MM.1S (cell line): ENCODE measurements around the gene TRAPPC10.

ENCODE experiments used
- DNase-seq: peaks from one replicate; pipeline ENCODE4 v3.0.0-alpha.2; 2015
- H2AFZ ChIP-seq: fragments of 300-600 bp; sonication (generic); 2 replicates; pipeline ENCODE4 v1.6.0; 2016; ENCODE audit warnings: antibody characterized with exemption, low read length
- H3F3A ChIP-seq: fragments of 300-600 bp; sonication (generic); 2 replicates; pipeline ENCODE4 v1.6.1; 2016; ENCODE audit warnings: mild to moderate bottlenecking, antibody characterized with exemption, low read length, moderate library complexity, mixed read lengths; ENCODE audit not compliant: insufficient read depth
- H3K27ac ChIP-seq: fragments of 300-600 bp; sonication (generic); 2 replicates; pipeline ENCODE4 v1.5.1; 2016; ENCODE audit warnings: mild to moderate bottlenecking, low read length
- H3K27me3 ChIP-seq: fragments of 300-600 bp; sonication (generic); replicated peaks from 2 replicates; pipeline ENCODE4 v1.6.0; 2016; ENCODE audit warnings: low read length; ENCODE audit not compliant: insufficient read depth
- H3K36me3 ChIP-seq: fragments of 300-600 bp; sonication (generic); replicated peaks from 2 replicates; pipeline ENCODE4 v1.6.1; 2016; ENCODE audit warnings: mild to moderate bottlenecking, low read length, mixed read lengths; ENCODE audit not compliant: insufficient read depth
- H3K4me1 ChIP-seq: fragments of 300-600 bp; sonication (generic); 2 replicates; pipeline ENCODE4 v1.6.1; 2016; ENCODE audit warnings: low read length, mixed read lengths
- H3K4me2 ChIP-seq: fragments of 300-600 bp; sonication (generic); 2 replicates; pipeline ENCODE4 v1.6.0; 2016; ENCODE audit warnings: low read depth, low read length
- H3K4me3 ChIP-seq: fragments of 300-600 bp; sonication (generic); 2 replicates; pipeline ENCODE4 v1.5.1; 2016; ENCODE audit warnings: low read length, mixed read lengths
- H3K79me2 ChIP-seq: fragments of 300-600 bp; sonication (generic); 2 replicates; pipeline ENCODE4 v1.6.1; 2016; ENCODE audit warnings: mixed run types, low read length, mixed read lengths
- H3K9ac ChIP-seq: fragments of 300-600 bp; sonication (generic); 2 replicates; pipeline ENCODE4 v1.6.1; 2016; ENCODE audit warnings: low read length, mixed read lengths
- H3K9me2 ChIP-seq: fragments of 300-600 bp; sonication (generic); replicated peaks from 2 replicates; pipeline ENCODE4 v1.6.1; 2016; ENCODE audit warnings: mild to moderate bottlenecking, low read length, mixed read lengths; ENCODE audit not compliant: insufficient read depth
- H3K9me3 ChIP-seq: fragments of 300-600 bp; sonication (generic); replicated peaks from 2 replicates; pipeline ENCODE4 v1.6.1; 2016; ENCODE audit warnings: mild to moderate bottlenecking, low read length, mixed read lengths; ENCODE audit not compliant: insufficient read depth
- H4K20me1 ChIP-seq: fragments of 300-600 bp; sonication (generic); 2 replicates; pipeline ENCODE4 v1.6.1; 2016; ENCODE audit warnings: mild to moderate bottlenecking, low read length, moderate library complexity, mixed read lengths; ENCODE audit not compliant: insufficient read depth
- CTCF ChIP-seq: fragments of 300-600 bp; sonication (generic); IDR thresholded peaks from 2 replicates; pipeline ENCODE4 v1.5.1; 2016; ENCODE audit warnings: antibody characterized with exemption, low read length, mixed read lengths
- EZH2 ChIP-seq: fragments of 300-600 bp; sonication (generic); optimal IDR thresholded peaks from 2 replicates; pipeline ENCODE3; 2017; ENCODE audit warnings: low read depth, mild to moderate bottlenecking, antibody characterized with exemption, low read length, mixed read lengths
- EZH2phosphoT487 ChIP-seq: fragments of 300-600 bp; sonication (generic); IDR thresholded peaks from 2 replicates; pipeline ENCODE4 v1.6.1; 2018; ENCODE audit warnings: antibody characterized with exemption, low read length

TRAPPC10 gene

DNA sequence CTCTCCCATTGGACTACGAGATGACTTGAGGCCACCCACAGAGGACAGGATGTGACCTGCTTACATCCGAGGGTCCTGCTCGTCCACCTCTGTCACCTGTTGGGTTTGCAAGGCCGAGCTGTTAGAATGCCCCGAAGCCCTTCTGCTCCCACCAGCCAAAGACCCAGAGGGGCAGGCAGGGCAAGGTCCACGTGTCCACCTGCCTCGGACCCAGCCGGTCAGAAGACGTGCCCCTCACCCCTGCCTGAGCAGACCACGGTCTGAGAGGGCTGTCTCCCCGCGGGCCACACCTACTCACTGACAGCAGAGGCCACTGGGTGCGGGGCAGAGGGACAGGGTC is 30.3 kb upstream of the TRAPPC10 start:
- Histone ChIP-seq H3K9me2 (no peaks in the 10 kb centered on the region), H3K4me1 (no peaks in the 10 kb centered on the region), H3K79me2 (no peaks in the 10 kb centered on the region), H3K27me3 (no peaks in the 10 kb centered on the region), H3K36me3 (no peaks in the 10 kb centered on the region), H3K9me3 (no peaks in the 10 kb centered on the region), H3K27ac (no peak overlapping the region), H3F3A (no peaks in the 10 kb centered on the region), H2AFZ (no peak overlapping the region), H3K4me2 (no peak overlapping the region), H3K9ac (no peak overlapping the region), H4K20me1 (no peaks in the 10 kb centered on the region), H3K4me3 (no peak overlapping the region)
- DNase-seq: no peak
- TF ChIP-seq EZH2phosphoT487 (no peak), EZH2 (no peak), CTCF (no peak)

DNA sequence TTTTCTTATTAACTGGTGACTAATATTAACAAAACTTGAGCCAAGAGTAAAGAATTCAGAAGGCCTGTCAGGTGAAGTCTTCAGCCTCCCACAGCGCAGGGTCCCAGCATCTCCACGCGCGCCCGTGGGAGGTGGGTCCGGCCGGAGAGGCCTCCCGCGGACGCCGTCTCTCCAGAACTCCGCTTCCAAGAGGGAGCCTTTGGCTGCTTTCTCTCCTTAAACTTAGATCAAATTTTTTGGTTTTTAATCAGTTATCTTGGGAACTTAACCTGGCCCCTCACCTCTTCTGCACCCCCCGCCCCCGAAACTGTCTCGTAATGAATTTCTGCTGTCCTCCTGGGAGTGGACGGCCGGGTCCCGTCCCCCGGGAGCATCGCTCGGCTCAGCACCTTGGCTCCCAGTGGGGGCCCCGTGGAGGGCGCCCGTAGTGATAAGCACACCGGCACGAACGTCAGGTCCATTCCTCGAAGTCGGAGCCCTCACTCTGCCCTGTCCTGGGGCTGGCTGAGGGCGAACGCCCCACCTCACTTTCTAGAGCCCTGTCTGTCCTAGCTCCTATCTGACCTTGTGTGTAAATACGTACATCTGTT is 29.5 kb upstream of the TRAPPC10 start:
- TF ChIP-seq CTCF (no peak), EZH2phosphoT487 (no peak), EZH2 (no peak)
- Histone ChIP-seq H2AFZ (no peak overlapping the region), H3K9me3 (no peaks in the 10 kb centered on the region), H3K9me2 (no peaks in the 10 kb centered on the region), H3K9ac (no peak overlapping the region), H3K27ac (no peak overlapping the region), H3K4me3 (no peak overlapping the region), H3K36me3 (no peaks in the 10 kb centered on the region), H3K4me2 (no peak overlapping the region), H4K20me1 (no peaks in the 10 kb centered on the region), H3K27me3 (no peaks in the 10 kb centered on the region), H3K4me1 (no peaks in the 10 kb centered on the region), H3F3A (peaks cover 4% of the 10 kb centered on the region), H3K79me2 (no peaks in the 10 kb centered on the region)
- no peak for DNase-seq

GRCh38 chr21:43983390-43983789 is 28.7 kb upstream of the TRAPPC10 start:
- no peaks in the 10 kb centered on the region for H4K20me1 ChIP-seq
- H3K4me2 ChIP-seq: no peak overlapping the region
- H3K79me2 ChIP-seq: no peaks in the 10 kb centered on the region
- H3F3A ChIP-seq: peaks cover 5% of the 10 kb centered on the region
- DNase-seq: no peak
- no peaks in the 10 kb centered on the region for H3K27me3 ChIP-seq
- H3K9ac ChIP-seq: no peak overlapping the region
- TF ChIP-seq CTCF (no peak), EZH2 (no peak), EZH2phosphoT487 (no peak)
- H3K4me3 ChIP-seq: no peak overlapping the region
- H3K9me2 ChIP-seq: no peaks in the 10 kb centered on the region
- no peak overlapping the region for H2AFZ ChIP-seq
- no peaks in the 10 kb centered on the region for H3K9me3 ChIP-seq
- no peaks in the 10 kb centered on the region for H3K4me1 ChIP-seq
- no peak overlapping the region for H3K27ac ChIP-seq
- no peaks in the 10 kb centered on the region for H3K36me3 ChIP-seq
